ENCODE results near the gene ETS1.
A peak's percentile ranks its signal among the peaks of the same experiment; 100 is the strongest.

The ETS1 gene

GRCh38 chr11:128513915-128514681, 73.3 kb downstream of the ETS1 start:
- no peak for DNase-seq (ENCODE audit: low read depth in 1 of 2, low spot score in 1 of 2)
- TF ChIP-seq JUND (IDR thresholded peaks at IDR 0.05; ENCODE audit: low read depth): no peak
- in situ Hi-C loops (cut with HindIII; ENCODE audit: low pct_unique_long_range_greater_than_20kb, low sequenced_read_pairs): no loop called here

- TF ChIP-seq JUND (IDR thresholded peaks at IDR 0.05; ENCODE audit: low read depth): no peak
- in situ Hi-C loops (cut with HindIII; ENCODE audit: low pct_unique_long_range_greater_than_20kb, low sequenced_read_pairs): no loop called here
- no peak for DNase-seq (ENCODE audit: low read depth in 1 of 2, low spot score in 1 of 2)
Observed at GRCh38 chr11:128512474-128512996, 74.8 kb downstream of the ETS1 start.

- DNase-seq (ENCODE audit: low read depth in 1 of 2, low spot score in 1 of 2): no peak
- TF ChIP-seq JUND (IDR thresholded peaks at IDR 0.05; ENCODE audit: low read depth): no peak
- in situ Hi-C loops (cut with HindIII; ENCODE audit: low pct_unique_long_range_greater_than_20kb, low sequenced_read_pairs): no loop called here
Observed at GRCh38 chr11:128511712-128512111, 75.6 kb downstream of the ETS1 start.

DNA sequence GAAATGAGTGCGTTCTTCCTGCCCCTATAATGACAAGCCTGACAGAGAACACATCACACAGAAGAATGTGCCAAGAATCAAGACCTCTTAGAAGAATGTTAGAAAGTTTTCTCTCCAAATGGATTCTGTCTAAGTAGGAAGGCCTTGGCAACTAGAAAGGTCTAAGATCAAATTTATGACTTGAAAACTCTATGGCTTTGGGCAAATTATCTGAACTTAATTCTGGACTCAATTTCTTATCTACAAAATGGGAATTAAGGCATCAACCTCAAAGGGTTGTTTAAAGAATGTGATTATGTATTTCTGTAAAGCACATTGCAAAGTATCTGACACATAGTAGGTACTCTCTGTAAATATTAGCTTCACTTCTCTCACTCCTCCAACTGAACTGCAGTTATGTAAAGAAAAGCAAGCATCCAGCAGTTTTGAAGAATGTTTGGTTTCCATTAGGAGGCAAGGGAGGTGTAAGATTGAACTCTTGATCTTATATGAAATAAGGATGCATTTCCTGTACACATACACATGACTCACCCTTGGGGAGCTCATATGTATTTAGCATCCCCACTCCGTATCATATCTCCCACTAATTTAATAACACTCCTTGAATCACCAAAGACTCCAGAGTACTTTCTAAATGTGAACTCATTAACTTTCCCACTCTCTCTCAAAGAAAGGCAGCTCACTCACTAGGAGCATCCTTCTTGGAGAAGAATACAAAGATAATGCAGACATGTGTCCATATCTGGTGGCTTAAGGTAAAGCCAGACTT, 77.6 kb downstream of the ETS1 start:
- no peak for DNase-seq (ENCODE audit: low read depth in 1 of 2, low spot score in 1 of 2)
- no peak for TF ChIP-seq JUND (IDR thresholded peaks at IDR 0.05; ENCODE audit: low read depth)
- in situ Hi-C loops (cut with HindIII; ENCODE audit: low pct_unique_long_range_greater_than_20kb, low sequenced_read_pairs): no loop called here

DNA sequence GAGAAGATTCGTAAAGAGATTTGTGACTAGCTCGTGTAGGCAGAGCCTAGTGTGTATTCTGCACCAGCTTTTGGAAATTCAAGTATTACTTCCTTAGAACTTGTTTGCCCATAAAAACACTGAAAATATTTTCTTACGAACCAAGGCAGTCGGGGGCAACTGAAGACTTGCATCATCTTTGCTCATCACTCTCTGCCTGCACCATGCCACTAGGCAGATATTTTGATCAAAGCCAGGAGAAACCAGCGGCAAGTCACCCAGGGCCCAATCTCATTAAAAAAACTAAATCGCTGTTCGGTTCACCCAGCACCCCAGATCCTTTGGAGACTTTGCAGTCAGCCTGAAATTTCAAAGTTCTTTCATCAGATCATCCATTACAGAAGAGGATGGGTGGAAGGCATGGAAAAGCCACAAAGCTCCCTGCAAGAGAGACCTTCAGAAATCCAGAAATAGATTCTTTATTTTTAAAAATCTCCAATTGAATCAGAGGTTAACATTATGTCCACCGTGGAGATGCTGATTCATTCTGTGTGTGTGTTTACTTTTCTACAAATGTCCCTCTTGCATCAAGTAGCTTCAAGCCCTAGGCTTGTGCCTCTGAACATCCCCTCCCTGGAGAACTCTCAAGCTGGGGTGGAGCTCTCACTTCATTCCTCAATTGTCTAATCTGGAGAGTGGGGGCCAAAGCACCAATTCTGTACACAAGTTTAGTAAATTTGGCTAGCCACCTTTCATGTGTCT, 78.4 kb downstream of the ETS1 start:
- TF ChIP-seq JUND (IDR thresholded peaks at IDR 0.05; ENCODE audit: low read depth): no peak
- in situ Hi-C loops (cut with HindIII; ENCODE audit: low pct_unique_long_range_greater_than_20kb, low sequenced_read_pairs): no loop called here
- DNase-seq (ENCODE audit: low read depth in 1 of 2, low spot score in 1 of 2): no peak

GRCh38 chr11:128507936-128508335, 79.4 kb downstream of the ETS1 start:
- no peak for TF ChIP-seq JUND (IDR thresholded peaks at IDR 0.05; ENCODE audit: low read depth)
- no peak for DNase-seq (ENCODE audit: low read depth in 1 of 2, low spot score in 1 of 2)
- in situ Hi-C loops (cut with HindIII; ENCODE audit: low pct_unique_long_range_greater_than_20kb, low sequenced_read_pairs): no loop called here

DNA sequence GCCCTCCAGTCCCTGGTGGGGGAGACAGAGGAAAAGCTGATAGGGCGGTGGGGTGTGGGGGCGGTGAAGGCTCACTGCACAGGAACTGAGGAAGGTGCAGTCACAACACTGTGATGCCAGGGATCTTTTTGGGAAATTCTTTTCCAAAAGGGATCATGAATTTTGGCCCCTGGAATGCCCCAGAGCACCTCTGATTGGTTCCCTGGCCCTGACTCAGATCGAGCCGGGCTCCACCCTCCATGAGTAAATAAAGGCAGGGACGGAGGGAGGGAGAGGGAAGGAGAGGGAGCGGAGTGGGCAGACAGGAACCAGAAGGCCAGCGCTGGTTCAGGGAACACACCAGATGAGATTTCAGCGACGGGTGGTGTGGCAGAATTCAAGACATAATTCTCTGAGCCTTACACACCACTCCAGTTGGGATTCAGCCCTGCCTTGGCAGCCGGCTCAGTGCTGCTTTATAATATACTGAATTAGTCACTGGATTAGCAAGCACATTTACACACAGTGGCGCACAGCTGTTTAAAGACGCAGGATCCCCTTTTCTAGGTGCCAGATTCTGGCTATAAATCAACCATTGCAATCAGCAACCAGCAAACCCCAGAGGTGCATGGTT, 80.3 kb downstream of the ETS1 start:
- in situ Hi-C loops (cut with HindIII; ENCODE audit: low pct_unique_long_range_greater_than_20kb, low sequenced_read_pairs): no loop called here
- no peak for TF ChIP-seq JUND (IDR thresholded peaks at IDR 0.05; ENCODE audit: low read depth)
- DNase-seq (ENCODE audit: low read depth in 1 of 2, low spot score in 1 of 2): peak in 1 of 2 experiments; percentile 12

DNA sequence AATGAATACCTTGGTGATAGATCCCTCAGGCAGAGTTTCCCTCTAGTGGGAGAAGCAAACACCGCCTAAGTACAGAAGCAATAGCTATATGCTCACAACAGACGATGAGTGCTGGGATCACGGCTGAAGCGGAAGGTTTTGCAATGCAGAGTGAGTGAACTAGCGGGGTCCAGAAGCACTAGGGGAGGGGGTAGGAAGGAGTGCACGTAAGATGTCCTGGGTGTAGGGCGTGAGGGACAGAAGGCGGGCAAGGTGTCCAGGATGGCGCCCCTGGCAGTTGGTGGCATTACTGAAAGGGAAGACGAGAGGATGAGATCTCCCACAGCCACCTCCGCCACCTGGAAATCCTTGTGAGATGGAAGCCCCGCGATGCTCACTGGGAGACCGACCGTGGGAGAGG, 81.0 kb downstream of the ETS1 start:
- no peak for TF ChIP-seq JUND (IDR thresholded peaks at IDR 0.05; ENCODE audit: low read depth)
- in situ Hi-C loops (cut with HindIII; ENCODE audit: low pct_unique_long_range_greater_than_20kb, low sequenced_read_pairs): no loop called here
- DNase-seq (ENCODE audit: low read depth in 1 of 2, low spot score in 1 of 2): no peak

- TF ChIP-seq JUND (IDR thresholded peaks at IDR 0.05; ENCODE audit: low read depth): no peak
- in situ Hi-C loops (cut with HindIII; ENCODE audit: low pct_unique_long_range_greater_than_20kb, low sequenced_read_pairs): no loop called here
- no peak for DNase-seq (ENCODE audit: low read depth in 1 of 2, low spot score in 1 of 2)
Observed at GRCh38 chr11:128505449-128506065, 81.8 kb downstream of the ETS1 start.

DNA sequence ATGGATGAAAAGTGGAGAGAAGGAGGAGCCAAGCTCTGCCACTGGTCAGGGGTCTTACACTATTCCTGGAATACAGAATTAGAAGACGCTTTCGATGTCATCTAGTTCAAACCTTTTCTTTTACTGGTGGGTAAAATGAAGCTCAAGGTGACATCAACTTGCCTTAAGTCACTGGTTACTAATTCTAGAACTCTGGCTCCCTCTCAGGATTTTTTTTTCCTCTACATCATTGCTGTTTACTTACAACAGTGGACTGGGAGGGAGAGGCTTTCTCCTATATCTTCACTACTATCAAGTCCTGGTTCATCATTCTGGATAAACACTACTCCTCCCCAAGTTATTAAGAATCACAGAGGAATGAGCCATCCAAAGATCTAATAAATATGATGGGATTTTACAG, 82.9 kb downstream of the ETS1 start:
- no peak for DNase-seq (ENCODE audit: low read depth in 1 of 2, low spot score in 1 of 2)
- TF ChIP-seq JUND (IDR thresholded peaks at IDR 0.05; ENCODE audit: low read depth): no peak
- in situ Hi-C loops (cut with HindIII; ENCODE audit: low pct_unique_long_range_greater_than_20kb, low sequenced_read_pairs): no loop called here

DNA sequence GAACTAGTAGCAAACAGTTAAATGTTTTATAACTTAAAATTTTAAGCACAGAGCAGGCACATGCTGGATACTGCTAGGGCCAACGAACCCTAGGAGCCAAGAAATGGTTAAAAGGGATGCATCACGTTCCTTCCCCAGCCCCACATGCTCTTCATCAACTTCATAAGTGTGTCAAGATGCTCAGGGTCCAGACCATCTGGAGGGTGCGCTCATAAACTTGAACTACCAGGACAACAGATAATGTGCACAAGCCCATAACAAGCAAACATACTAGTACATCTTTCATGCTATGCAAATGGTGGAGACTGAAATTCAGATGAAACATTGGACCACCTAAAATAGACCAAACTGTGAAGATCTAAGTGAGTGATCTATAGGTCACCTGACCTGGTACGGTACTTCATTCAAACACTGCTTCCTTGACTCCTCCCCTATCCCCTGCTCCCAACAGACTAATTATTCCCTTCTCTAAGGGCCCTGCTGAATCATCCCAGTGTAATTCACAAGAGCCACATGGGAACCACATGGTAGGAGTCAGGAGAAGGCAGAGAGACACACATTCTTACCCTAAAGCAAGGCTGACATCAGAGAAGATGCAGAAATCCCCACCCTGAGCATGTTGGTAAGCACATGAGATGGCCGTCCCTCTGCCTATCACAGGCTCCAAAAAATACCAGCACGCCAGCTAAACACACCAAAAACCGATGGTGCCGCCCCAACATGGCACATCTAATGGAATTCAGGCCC, 83.9 kb downstream of the ETS1 start:
- DNase-seq (ENCODE audit: low read depth in 1 of 2, low spot score in 1 of 2): no peak
- in situ Hi-C loops (cut with HindIII; ENCODE audit: low pct_unique_long_range_greater_than_20kb, low sequenced_read_pairs): no loop called here
- TF ChIP-seq JUND (IDR thresholded peaks at IDR 0.05; ENCODE audit: low read depth): no peak
